Measurements from ENCODE around the gene RBMS3.

RBMS3 gene

DNA sequence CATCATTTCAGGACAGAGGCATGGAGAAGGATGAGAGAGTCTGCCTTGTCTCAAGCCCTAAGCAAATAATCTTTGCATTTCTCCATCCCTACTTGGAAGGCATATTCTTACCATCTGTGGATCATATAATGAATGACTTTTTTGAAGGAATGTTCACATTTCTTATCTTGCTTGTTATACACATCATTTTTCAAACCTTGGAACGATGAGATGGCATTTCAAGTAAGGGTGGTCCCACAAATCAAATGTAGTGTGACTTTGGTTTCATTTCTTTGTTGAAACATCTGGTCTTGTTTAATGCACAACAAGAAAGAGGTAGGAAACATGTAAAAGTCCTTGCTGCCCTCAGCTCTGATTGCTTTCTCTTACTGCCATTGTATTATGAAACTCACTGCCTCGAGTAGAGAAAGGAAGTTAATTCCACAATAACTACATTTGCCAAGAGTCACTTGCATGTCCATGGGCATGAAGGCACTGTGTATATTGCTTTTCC, 32.1 kb downstream of the RBMS3 start:
- Histone ChIP-seq H3K36me3 (ENCODE audit: control insufficient read depth, insufficient read depth, low read length) (no peaks in the 10 kb centered on the region), H3K4me3 (replicated peaks; ENCODE audit: low read depth, low read length) (no peak overlapping the region), H3K27me3 (replicated peaks; ENCODE audit: control insufficient read depth, insufficient read depth, low read length) (no peaks in the 10 kb centered on the region)
- DNase-seq (ENCODE audit: extremely low read depth, insufficient read length): no peak
- TF ChIP-seq CTCF (IDR thresholded peaks at IDR 0.05; ENCODE audit: insufficient read depth, low read length, poor library complexity, severe bottlenecking): no peak

- DNase-seq (ENCODE audit: extremely low read depth, insufficient read length): no peak
- Histone ChIP-seq H3K27me3 (replicated peaks; ENCODE audit: control insufficient read depth, insufficient read depth, low read length) (no peaks in the 10 kb centered on the region), H3K4me3 (replicated peaks; ENCODE audit: low read depth, low read length) (no peak overlapping the region), H3K36me3 (ENCODE audit: control insufficient read depth, insufficient read depth, low read length) (no peaks in the 10 kb centered on the region)
- no peak for TF ChIP-seq CTCF (IDR thresholded peaks at IDR 0.05; ENCODE audit: insufficient read depth, low read length, poor library complexity, severe bottlenecking)
Observed at GRCh38 chr3:29313981-29314726, 33.3 kb downstream of the RBMS3 start.

GRCh38 chr3:29314727-29315088, 33.8 kb downstream of the RBMS3 start:
- no peak overlapping the region for H3K4me3 ChIP-seq (replicated peaks; ENCODE audit: low read depth, low read length)
- no peaks in the 10 kb centered on the region for H3K36me3 ChIP-seq (ENCODE audit: control insufficient read depth, insufficient read depth, low read length)
- TF ChIP-seq CTCF (IDR thresholded peaks at IDR 0.05; ENCODE audit: insufficient read depth, low read length, poor library complexity, severe bottlenecking): no peak
- DNase-seq (ENCODE audit: extremely low read depth, insufficient read length): no peak
- H3K27me3 ChIP-seq (replicated peaks; ENCODE audit: control insufficient read depth, insufficient read depth, low read length): no peaks in the 10 kb centered on the region

DNA sequence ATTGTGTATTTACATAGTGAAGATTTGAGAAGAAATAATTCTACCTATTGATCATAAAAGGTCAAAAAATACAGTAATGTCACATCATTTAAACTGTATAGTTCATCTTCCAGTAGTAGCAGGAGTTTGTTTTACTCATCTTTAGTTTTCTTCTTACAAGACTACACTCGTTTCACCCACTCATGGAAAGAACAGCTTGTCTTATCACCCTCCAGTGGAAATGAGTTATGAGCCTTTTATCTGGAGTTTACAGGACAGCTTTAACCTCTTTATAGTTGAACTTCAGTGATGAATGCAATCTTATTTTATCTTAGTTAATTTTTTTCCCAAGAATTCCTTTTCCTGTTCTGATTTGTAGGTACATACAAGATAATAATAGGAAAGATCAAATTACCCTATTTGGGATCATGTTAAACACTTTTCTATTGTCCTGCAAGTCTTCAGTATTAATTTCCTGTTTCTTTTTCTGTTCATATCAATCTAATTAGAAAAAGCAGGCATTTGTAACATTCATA, 36.8 kb downstream of the RBMS3 start:
- H3K4me3 ChIP-seq (replicated peaks; ENCODE audit: low read depth, low read length): no peak overlapping the region
- DNase-seq (ENCODE audit: extremely low read depth, insufficient read length): no peak
- no peak for TF ChIP-seq CTCF (IDR thresholded peaks at IDR 0.05; ENCODE audit: insufficient read depth, low read length, poor library complexity, severe bottlenecking)
- H3K36me3 ChIP-seq (ENCODE audit: control insufficient read depth, insufficient read depth, low read length): no peaks in the 10 kb centered on the region
- no peaks in the 10 kb centered on the region for H3K27me3 ChIP-seq (replicated peaks; ENCODE audit: control insufficient read depth, insufficient read depth, low read length)

- TF ChIP-seq CTCF (IDR thresholded peaks at IDR 0.05; ENCODE audit: insufficient read depth, low read length, poor library complexity, severe bottlenecking): no peak
- DNase-seq (ENCODE audit: extremely low read depth, insufficient read length): no peak
- no peaks in the 10 kb centered on the region for H3K36me3 ChIP-seq (ENCODE audit: control insufficient read depth, insufficient read depth, low read length)
- no peaks in the 10 kb centered on the region for H3K27me3 ChIP-seq (replicated peaks; ENCODE audit: control insufficient read depth, insufficient read depth, low read length)
- no peak overlapping the region for H3K4me3 ChIP-seq (replicated peaks; ENCODE audit: low read depth, low read length)
Observed at GRCh38 chr3:29318251-29318650, 37.4 kb downstream of the RBMS3 start.
